Left ventricle myocardium inferior (tissue), 1 donor: ENCODE measurements around the gene NME9. TPM values are rescaled to one million over a fixed set of nuclear protein-coding genes. Genes with fewer than 3 reads are reported as not detected.

Experiments
- DNase-seq: peaks from one replicate; pipeline ENCODE4 v3.0.0-alpha.2; 2020
- H3K27ac ChIP-seq: fragments of 200-600 bp; replicated peaks from 2 replicates; pipeline ENCODE4 v1.8.0; 2021
- H3K27me3 ChIP-seq: fragments of 200-600 bp; 2 replicates; pipeline ENCODE4 v1.8.0; 2021; ENCODE audit warnings: low read depth
- H3K36me3 ChIP-seq: fragments of 200-600 bp; 2 replicates; pipeline ENCODE4 v1.8.0; 2021
- H3K4me1 ChIP-seq: fragments of 200-600 bp; 2 replicates; pipeline ENCODE4 v1.8.0; 2021
- H3K4me3 ChIP-seq: fragments of 200-600 bp; 2 replicates; pipeline ENCODE4 v1.8.0; 2021; ENCODE audit warnings: mild to moderate bottlenecking, moderate library complexity
- H3K9me3 ChIP-seq: fragments of 200-600 bp; replicated peaks from 2 replicates; pipeline ENCODE4 v1.8.0; 2021
- CTCF ChIP-seq: fragments of 200-600 bp; IDR thresholded peaks from 2 replicates; pipeline ENCODE4 v1.8.0; 2021; ENCODE audit warnings: antibody characterized with exemption, mild to moderate bottlenecking, borderline replicate concordance
- intact Hi-C: fragments of 100-400 bp; cut with micrococcal nuclease; formaldehyde crosslinking; loops from one replicate; pipeline ENCODE4 v1.11.0; 2022
- total RNA-seq: library from RNA; stranded (reverse); fragmentation: NEBNext Ultra II Directional; extraction: Animal tissue kit (Norgen Biotek cat#: 25700); gene quantifications from one replicate; pipeline ENCODE4 v1.2.1, GENCODE V29; 2021
- donor health status: DM: no; HTN: yes; CAD: no; lungs with severe emphysema.

NME9 gene
- total RNA-seq, 1 donor from 2014 or later, result not detected

GRCh38 chr3:138271189-138271794, 58.4 kb downstream of the NME9 start:
- no peak for DNase-seq
- Histone ChIP-seq H3K36me3 (peaks cover 73% of the 10 kb centered on the region), H3K9me3 (no peaks in the 10 kb centered on the region), H3K27me3 (no peaks in the 10 kb centered on the region), H3K27ac (no peak overlapping the region), H3K4me1 (no peaks in the 10 kb centered on the region), H3K4me3 (no peak overlapping the region)
- intact Hi-C loops, result no loop called here
- TF ChIP-seq CTCF, result no peak

GRCh38 chr3:138270245-138270644, 59.4 kb downstream of the NME9 start:
- no peak for TF ChIP-seq CTCF
- DNase-seq, result no peak
- Histone ChIP-seq H3K4me3 (no peak overlapping the region), H3K9me3 (no peaks in the 10 kb centered on the region), H3K36me3 (peaks cover 75% of the 10 kb centered on the region), H3K4me1 (no peaks in the 10 kb centered on the region), H3K27ac (no peak overlapping the region), H3K27me3 (no peaks in the 10 kb centered on the region)
- intact Hi-C loops, result no loop called here

GRCh38 chr3:138267083-138267482, 62.6 kb downstream of the NME9 start:
- DNase-seq, result no peak
- no peaks in the 10 kb centered on the region for H3K27me3 ChIP-seq
- no peak overlapping the region for H3K4me3 ChIP-seq
- H3K27ac ChIP-seq, result no peak overlapping the region
- TF ChIP-seq CTCF, result no peak
- intact Hi-C loops, result no loop called here
- H3K36me3 ChIP-seq, result peaks cover 69% of the 10 kb centered on the region
- no peaks in the 10 kb centered on the region for H3K9me3 ChIP-seq
- no peaks in the 10 kb centered on the region for H3K4me1 ChIP-seq

GRCh38 chr3:138265745-138266144, 63.9 kb downstream of the NME9 start:
- DNase-seq, result no peak
- intact Hi-C loops, result no loop called here
- Histone ChIP-seq H3K27me3 (no peaks in the 10 kb centered on the region), H3K4me1 (no peaks in the 10 kb centered on the region), H3K27ac (no peak overlapping the region), H3K36me3 (peaks cover 57% of the 10 kb centered on the region), H3K9me3 (no peaks in the 10 kb centered on the region), H3K4me3 (no peak overlapping the region)
- TF ChIP-seq CTCF, result no peak

GRCh38 chr3:138263104-138263503, 66.5 kb downstream of the NME9 start:
- Histone ChIP-seq H3K36me3 (peaks cover 56% of the 10 kb centered on the region), H3K4me3 (no peak overlapping the region), H3K27me3 (no peaks in the 10 kb centered on the region), H3K4me1 (no peaks in the 10 kb centered on the region), H3K9me3 (no peaks in the 10 kb centered on the region), H3K27ac (no peak overlapping the region)
- intact Hi-C loops, result no loop called here
- peak; percentile 21 for TF ChIP-seq CTCF
- DNase-seq, result no peak

- Histone ChIP-seq H3K9me3 (no peaks in the 10 kb centered on the region), H3K27ac (no peak overlapping the region), H3K36me3 (peaks cover 42% of the 10 kb centered on the region), H3K27me3 (no peaks in the 10 kb centered on the region), H3K4me1 (no peaks in the 10 kb centered on the region), H3K4me3 (no peak overlapping the region)
- no peak for TF ChIP-seq CTCF
- no peak for DNase-seq
- intact Hi-C loops, result no loop called here
Observed at GRCh38 chr3:138260611-138261010, 69.0 kb downstream of the NME9 start.
